GM18499 (cell line): ENCODE data around the gene RNF135.
"Not testable (repeated sequence)": the region's sequence is repeated elsewhere in the genome, so short reads cannot be mapped to it uniquely, and the experiment has no call there.

Experiments used
- ATAC-seq: cut with Tn5 transposase; IDR thresholded peaks from one replicate; pipeline ENCODE4 v1.9.1; 2021; ENCODE audit warnings: moderate number of reproducible peaks; ENCODE audit not compliant: insufficient read depth, unreplicated experiment

The RNF135 gene

DNA sequence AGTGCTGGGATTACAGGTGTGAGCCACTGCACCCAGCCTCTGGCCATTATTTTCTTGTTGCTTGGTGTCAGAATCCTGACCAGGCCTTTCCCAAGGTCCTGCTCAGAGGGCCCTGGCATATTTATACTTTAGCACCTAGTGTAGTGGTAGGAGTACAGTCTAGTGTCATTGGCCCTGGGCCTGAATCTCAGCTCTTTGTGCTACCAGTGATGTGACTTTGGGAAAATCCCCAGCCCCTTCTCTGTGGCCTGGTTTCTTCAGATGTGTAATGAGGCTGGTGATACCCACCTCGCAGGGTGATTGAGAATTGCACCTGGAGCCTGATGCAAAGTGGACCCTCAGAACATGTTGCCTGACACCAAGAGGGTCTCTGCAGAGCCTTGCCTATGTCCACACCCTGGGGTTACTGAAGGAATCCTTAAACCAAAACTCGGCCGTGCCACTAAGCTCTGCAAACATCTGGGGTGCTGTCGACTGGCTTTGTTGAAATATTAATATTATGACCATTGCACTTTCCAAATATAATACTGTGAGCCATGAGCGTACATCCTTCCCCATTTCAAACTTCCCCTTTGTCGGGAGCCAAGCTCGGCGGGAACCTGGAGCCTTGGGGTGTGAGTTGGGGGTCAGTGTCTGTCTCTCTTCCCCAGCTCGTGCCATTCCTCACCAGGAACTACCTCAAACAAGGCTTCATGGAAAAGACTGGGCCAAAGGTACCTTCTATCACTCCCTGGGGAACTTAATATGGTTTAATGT is 18.0 kb upstream of the RNF135 start:
- no peak for ATAC-seq

DNA sequence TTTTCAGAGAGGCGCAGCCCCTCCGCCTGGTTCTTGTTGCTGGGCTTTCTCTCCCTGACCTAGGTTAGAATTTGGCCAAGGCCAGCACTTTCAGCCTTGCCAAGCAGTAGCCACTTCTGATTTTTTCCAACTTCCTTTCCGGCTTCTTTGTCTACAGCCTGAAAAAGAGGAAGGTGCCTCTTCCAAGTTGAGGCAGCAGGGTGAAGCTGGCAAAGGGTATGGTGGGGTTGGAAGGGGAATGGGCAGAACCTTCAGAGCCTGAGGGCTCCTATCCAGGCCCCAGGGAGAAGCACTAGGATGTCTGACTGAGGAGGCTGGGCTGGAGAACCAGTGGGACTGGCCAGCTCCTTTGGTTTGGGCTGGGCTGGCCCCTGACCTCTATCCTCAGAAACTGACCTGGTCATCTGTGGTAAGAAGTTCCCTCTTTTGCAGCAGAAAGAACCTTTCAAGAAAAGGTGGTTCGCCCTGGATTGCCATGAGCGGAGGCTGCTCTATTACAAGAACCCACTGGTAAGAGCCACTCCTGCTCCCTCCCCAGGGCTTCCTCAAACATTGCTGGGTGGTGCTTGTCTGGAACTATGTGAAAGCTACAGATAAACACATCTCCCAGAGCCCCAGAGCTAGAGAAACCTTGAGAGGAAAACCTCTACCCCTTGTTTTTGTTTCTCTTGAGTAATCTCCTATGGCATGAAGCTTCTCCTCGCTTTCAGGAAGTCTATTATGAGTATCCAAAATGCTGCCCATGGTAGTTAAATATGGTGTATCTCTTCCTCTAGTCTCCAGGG is 16.6 kb upstream of the RNF135 start:
- no peak for ATAC-seq

GRCh38 chr17:30956764-30957374 is 14.0 kb upstream of the RNF135 start:
- no peak for ATAC-seq

GRCh38 chr17:30957741-30958140 is 13.1 kb upstream of the RNF135 start:
- ATAC-seq: no peak

GRCh38 chr17:30958187-30958586 is 12.7 kb upstream of the RNF135 start:
- ATAC-seq: no peak

DNA sequence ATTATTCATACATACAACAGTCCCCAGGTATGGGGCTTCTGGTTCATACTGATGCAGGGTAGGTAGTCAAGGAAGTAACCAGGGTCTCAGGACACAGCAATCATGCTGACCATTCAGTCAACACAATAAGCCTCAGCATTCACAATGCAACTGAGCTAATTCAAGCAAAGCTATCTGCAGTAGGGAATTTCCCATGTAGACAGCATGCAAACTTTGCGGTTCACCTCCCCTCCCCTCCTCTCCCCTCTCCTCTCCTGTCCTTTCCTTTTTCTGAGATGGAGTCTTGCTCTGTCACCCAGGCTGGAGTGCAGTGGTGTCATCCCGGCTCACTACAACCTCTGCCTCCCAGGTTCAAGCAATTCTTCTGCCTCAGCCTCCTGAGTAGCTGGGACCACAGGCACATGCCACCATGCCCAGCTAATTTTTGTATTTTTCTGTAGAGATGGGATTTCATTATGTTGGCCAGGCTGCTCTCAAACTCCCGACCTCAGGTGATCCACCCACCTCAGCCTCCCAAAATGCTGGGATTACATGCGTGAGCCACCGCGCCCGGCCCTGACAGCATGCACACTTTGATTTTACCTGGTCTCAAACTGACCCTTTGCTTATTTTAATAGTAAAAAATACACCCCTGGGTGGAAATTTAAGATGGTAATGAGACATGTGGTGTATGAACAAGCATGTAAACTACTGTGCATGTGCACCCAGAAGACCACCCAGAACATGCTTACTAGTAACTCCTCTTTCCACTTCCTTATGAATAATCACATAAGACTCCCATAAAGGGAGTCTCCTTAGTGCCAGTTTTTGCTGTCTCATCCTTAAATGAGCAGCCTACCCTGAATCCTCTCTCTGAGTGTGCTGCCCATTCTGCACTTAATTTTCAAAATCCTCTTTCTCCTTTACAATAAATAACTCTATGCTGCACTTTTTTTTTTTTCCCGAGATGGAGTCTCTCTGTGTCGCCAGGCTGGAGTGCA is 9.3 kb upstream of the RNF135 start:
- ATAC-seq: no peak

GRCh38 chr17:30964312-30964711 is 6.5 kb upstream of the RNF135 start:
- ATAC-seq: not testable (repeated sequence)

- no peak for ATAC-seq
These were observed 6.0 kb upstream of the RNF135 start for GRCh38 chr17:30964876-30965275.

GRCh38 chr17:30965686-30966085 is 5.2 kb upstream of the RNF135 start:
- no peak for ATAC-seq

DNA sequence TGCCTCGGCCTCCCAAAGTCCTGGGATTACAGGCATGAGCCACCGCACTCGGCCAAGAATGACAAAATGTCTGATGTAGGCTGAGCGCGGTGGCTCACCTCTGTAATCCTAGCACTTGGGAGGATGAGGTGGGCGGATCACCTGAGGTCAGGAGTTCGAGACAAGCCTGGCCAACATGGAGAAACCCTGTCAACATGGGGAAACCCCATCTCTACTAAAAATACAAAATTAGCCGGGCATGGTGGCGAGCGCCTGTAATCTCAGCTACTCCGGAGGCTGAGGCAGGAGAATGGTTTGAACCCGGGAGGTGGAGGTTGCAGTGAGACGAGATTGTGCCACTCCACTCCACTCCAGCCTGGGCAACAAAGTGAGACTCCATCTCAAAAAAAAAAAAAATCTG is 2.9 kb upstream of the RNF135 start:
- not testable (repeated sequence) for ATAC-seq

- ATAC-seq: no peak
These were observed 629 bp upstream of the RNF135 start for GRCh38 chr17:30969989-30970830.

- no peak for ATAC-seq
These were observed 4.4 kb downstream of the RNF135 start for GRCh38 chr17:30975042-30975820.

GRCh38 chr17:30979919-30980318 is 9.1 kb downstream of the RNF135 start:
- ATAC-seq: not testable (repeated sequence)

DNA sequence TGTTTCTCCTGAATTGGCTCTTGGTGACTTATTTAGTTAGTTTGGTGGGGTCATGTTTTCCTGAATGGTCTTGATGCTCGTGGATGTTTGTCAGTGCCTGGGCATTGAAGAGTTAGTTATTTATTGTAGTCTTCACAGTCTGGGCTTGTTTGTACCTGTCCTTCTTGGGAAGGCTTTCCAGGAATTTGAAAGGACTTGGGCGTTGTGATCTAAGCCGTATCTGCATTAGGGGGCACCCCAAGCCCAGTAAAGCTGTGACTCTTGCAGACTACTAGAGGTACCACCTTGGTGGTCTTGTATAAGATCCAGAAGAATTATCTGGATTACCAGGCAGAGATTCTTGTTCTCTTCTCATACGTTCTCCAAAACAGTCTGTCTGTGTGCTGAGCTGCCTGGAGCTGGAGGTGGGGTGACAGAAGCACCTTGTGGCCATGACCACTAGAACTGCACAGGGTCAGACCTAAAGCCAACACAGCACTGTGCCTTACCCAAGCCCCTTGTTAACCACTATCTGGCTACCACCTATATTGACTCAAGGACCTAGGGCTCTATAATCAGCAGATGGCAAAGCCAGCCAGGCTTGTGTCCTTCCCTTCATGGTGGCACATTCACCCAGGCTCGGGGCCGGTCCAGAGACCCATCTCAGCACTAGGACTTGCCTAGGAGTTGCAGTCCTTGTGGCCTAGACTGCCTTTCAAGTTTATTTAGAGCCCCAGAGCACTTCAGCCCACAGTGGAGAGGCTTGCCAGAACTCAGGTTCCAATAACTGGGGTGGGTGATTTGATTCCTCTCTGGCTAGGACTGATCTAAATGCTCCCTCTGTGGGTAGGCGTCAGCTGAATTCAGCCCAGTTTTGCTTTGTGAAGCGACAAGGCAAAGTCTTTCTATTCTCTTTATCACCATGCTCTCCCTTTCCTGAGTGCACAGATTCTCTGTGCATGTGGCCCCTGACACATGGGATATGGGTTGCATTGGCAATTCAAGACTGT is 11.0 kb downstream of the RNF135 start:
- ATAC-seq: no peak

GRCh38 chr17:30982855-30983254 is 12.0 kb downstream of the RNF135 start:
- ATAC-seq: no peak

DNA sequence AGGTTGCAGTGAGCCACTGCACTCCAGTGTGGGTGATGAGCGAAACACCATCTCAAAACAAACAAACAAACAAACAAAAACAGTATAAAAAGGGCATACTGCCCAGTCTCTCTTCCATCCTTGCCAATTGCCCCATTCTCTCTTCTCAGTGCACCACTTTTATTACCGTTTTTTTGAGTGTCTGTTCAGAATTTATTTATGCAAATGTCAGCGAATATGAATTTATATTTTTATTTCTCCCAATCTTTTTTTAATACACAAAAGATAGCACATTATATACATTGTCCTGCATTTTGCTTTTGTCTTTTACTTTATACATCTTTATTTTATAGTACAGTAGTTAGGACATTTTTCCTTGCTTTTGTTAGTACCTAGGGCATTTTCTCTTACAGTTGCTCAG is 19.6 kb downstream of the RNF135 start:
- no peak for ATAC-seq

- ATAC-seq: no peak
These were observed 21.7 kb downstream of the RNF135 start for GRCh38 chr17:30992551-30992950.
